Measurements from ENCODE around the gene LMAN1L. TPM values are rescaled to one million over a fixed set of nuclear protein-coding genes. Genes with fewer than 3 reads are reported as not detected.

LMAN1L gene
- polyA plus RNA-seq, 1 donor = not detected

DNA sequence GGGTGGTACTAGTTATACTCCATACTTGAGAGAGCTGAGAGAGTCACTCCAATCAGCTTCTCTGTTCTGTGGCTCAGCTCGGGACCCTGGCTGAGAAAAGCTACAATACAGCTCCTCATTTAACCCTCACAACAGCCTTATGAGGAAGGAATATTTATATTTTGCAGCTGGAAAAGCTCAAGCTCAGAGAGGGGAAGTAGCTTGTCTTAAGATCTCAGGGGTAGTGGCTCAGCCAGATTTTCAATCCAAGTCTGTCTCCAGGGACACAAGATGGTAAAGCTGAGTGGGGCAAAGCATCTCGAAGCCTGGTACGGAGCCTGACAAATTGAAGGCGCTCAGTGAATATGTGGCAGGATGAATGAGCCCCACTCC is 45.7 kb downstream of the LMAN1L start:
- Histone ChIP-seq H3K9me3 (ENCODE audit: control insufficient read depth, low read depth, low read length) (no peaks in the 10 kb centered on the region), H3K4me3 (ENCODE audit: low read length) (no peak overlapping the region), H3K27ac (ENCODE audit: low read length) (peak overlapping the region; percentile 87), H3K27me3 (ENCODE audit: control insufficient read depth, insufficient read depth, low read length) (no peaks in the 10 kb centered on the region), H3K4me1 (ENCODE audit: control insufficient read depth, insufficient read depth, low read length) (peaks cover 25% of the 10 kb centered on the region), H3K36me3 (ENCODE audit: control insufficient read depth, insufficient read depth, low read length) (peaks cover 29% of the 10 kb centered on the region)
- WGBS (ENCODE audit: insufficient coverage, low lambda C conversion rate) = no CpG with 5 or more reads among the region's 4 CpGs
- DNase-seq = no peak

DNA sequence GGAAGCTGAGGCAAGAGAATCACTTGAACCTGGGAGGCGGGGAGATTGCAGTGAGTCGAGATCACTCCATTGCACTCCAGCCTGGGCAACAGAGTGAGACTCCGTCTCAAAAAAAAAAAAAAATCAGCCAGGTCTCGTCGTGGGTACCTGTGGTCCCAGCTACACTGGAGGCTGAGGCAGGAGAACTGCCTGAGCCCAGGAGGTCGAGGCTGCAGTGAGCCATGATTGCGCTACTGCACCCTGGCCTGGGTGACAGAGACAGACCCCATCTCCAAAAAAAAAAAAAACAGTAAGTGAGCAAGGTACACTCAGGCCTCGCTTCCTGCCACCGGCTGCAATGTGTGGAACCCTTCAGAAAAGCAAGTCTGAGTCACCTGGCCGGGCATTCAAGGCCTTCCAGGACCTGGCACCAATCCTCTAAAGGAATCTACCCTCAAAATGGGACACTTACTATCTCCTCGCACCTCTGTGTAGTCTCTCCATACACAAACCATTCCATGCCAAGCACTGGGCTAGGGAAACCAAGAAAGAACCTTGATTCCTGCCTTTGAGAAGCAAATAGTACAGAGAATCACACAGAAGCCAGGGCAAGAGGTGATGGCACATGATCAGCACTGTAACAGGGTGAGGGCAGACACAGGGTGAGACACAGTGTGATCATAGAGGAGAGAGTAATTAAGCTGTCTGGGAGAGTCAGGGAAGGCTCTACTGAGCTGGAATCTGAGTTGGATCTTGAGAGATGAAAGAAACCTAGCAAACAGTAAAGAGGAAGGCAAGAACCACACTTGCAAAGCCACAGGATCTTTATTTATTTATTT is 50.8 kb downstream of the LMAN1L start:
- H3K9me3 ChIP-seq (ENCODE audit: control insufficient read depth, low read depth, low read length) = no peaks in the 10 kb centered on the region
- H3K4me3 ChIP-seq (ENCODE audit: low read length) = no peak overlapping the region
- WGBS (ENCODE audit: insufficient coverage, low lambda C conversion rate) = no CpG with 5 or more reads among the region's 11 CpGs
- H3K4me1 ChIP-seq (ENCODE audit: control insufficient read depth, insufficient read depth, low read length) = peaks cover 44% of the 10 kb centered on the region
- no peaks in the 10 kb centered on the region for H3K27me3 ChIP-seq (ENCODE audit: control insufficient read depth, insufficient read depth, low read length)
- H3K27ac ChIP-seq (ENCODE audit: low read length) = peak overlapping the region; percentile 37
- peak in 1 of 2 donors; percentile 63 for DNase-seq
- H3K36me3 ChIP-seq (ENCODE audit: control insufficient read depth, insufficient read depth, low read length) = peaks cover 8% of the 10 kb centered on the region

- Histone ChIP-seq H3K9me3 (ENCODE audit: control insufficient read depth, low read depth, low read length) (no peaks in the 10 kb centered on the region), H3K27ac (ENCODE audit: low read length) (peak overlapping the region; percentile 16), H3K4me1 (ENCODE audit: control insufficient read depth, insufficient read depth, low read length) (peaks cover 49% of the 10 kb centered on the region), H3K36me3 (ENCODE audit: control insufficient read depth, insufficient read depth, low read length) (peaks cover 4% of the 10 kb centered on the region), H3K4me3 (ENCODE audit: low read length) (no peak overlapping the region), H3K27me3 (ENCODE audit: control insufficient read depth, insufficient read depth, low read length) (no peaks in the 10 kb centered on the region)
- DNase-seq = peak in 1 of 2 donors; percentile 75
- WGBS (ENCODE audit: insufficient coverage, low lambda C conversion rate) = no CpG with 5 or more reads among the region's 6 CpGs
These were observed 51.7 kb downstream of the LMAN1L start for GRCh38 chr15:74864296-74864695.

DNA sequence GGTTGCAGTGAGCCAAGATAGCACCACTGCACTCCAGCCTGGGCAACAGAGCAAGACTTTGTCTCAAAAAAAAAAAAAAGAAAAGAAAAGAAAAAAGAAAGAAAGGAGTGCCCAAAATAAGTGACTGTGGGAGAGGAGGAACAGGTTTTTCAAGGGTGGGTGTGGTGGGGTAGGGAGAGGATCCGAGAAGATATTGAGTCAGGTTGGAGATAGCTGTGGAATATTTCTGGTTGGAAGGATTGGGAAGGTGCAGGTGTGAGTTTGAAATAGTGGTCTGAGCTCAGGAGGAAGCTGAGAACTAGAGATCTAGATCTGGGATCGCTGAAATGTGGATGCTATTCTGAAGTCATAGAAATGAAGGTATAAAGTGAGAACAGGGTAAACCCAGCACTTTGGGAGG is 52.7 kb downstream of the LMAN1L start:
- Histone ChIP-seq H3K27me3 (ENCODE audit: control insufficient read depth, insufficient read depth, low read length) (no peaks in the 10 kb centered on the region), H3K4me1 (ENCODE audit: control insufficient read depth, insufficient read depth, low read length) (peaks cover 58% of the 10 kb centered on the region), H3K27ac (ENCODE audit: low read length) (peak overlapping the region; percentile 1), H3K9me3 (ENCODE audit: control insufficient read depth, low read depth, low read length) (no peaks in the 10 kb centered on the region), H3K4me3 (ENCODE audit: low read length) (no peak overlapping the region), H3K36me3 (ENCODE audit: control insufficient read depth, insufficient read depth, low read length) (peaks cover 4% of the 10 kb centered on the region)
- DNase-seq = no peak
- 100% methylated on average over 1 of the region's 2 CpGs for WGBS (ENCODE audit: insufficient coverage, low lambda C conversion rate)

GRCh38 chr15:74866090-74866489 is 53.5 kb downstream of the LMAN1L start:
- Histone ChIP-seq H3K27me3 (ENCODE audit: control insufficient read depth, insufficient read depth, low read length) (no peaks in the 10 kb centered on the region), H3K27ac (ENCODE audit: low read length) (peak overlapping the region; percentile 51), H3K36me3 (ENCODE audit: control insufficient read depth, insufficient read depth, low read length) (peaks cover 3% of the 10 kb centered on the region), H3K9me3 (ENCODE audit: control insufficient read depth, low read depth, low read length) (no peaks in the 10 kb centered on the region), H3K4me1 (ENCODE audit: control insufficient read depth, insufficient read depth, low read length) (peaks cover 65% of the 10 kb centered on the region), H3K4me3 (ENCODE audit: low read length) (no peak overlapping the region)
- WGBS (ENCODE audit: insufficient coverage, low lambda C conversion rate) = 40% methylated on average over 1 of the region's 6 CpGs
- DNase-seq = peak in 1 of 2 donors; percentile 61

GRCh38 chr15:74867466-74868038 is 54.9 kb downstream of the LMAN1L start:
- DNase-seq = peak in 1 of 2 donors; percentile 63
- Histone ChIP-seq H3K4me3 (ENCODE audit: low read length) (no peak overlapping the region), H3K4me1 (ENCODE audit: control insufficient read depth, insufficient read depth, low read length) (peaks cover 68% of the 10 kb centered on the region), H3K27me3 (ENCODE audit: control insufficient read depth, insufficient read depth, low read length) (no peaks in the 10 kb centered on the region), H3K9me3 (ENCODE audit: control insufficient read depth, low read depth, low read length) (no peaks in the 10 kb centered on the region), H3K36me3 (ENCODE audit: control insufficient read depth, insufficient read depth, low read length) (no peaks in the 10 kb centered on the region), H3K27ac (ENCODE audit: low read length) (peak overlapping the region; percentile 72)
- WGBS (ENCODE audit: insufficient coverage, low lambda C conversion rate) = no CpG with 5 or more reads among the region's 1 CpG

- H3K27ac ChIP-seq (ENCODE audit: low read length) = peak overlapping the region; percentile 72
- H3K36me3 ChIP-seq (ENCODE audit: control insufficient read depth, insufficient read depth, low read length) = no peaks in the 10 kb centered on the region
- H3K9me3 ChIP-seq (ENCODE audit: control insufficient read depth, low read depth, low read length) = no peaks in the 10 kb centered on the region
- no CpG with 5 or more reads among the region's 6 CpGs for WGBS (ENCODE audit: insufficient coverage, low lambda C conversion rate)
- DNase-seq = peak in 1 of 2 donors; percentile 70
- H3K4me3 ChIP-seq (ENCODE audit: low read length) = no peak overlapping the region
- peaks cover 68% of the 10 kb centered on the region for H3K4me1 ChIP-seq (ENCODE audit: control insufficient read depth, insufficient read depth, low read length)
- H3K27me3 ChIP-seq (ENCODE audit: control insufficient read depth, insufficient read depth, low read length) = no peaks in the 10 kb centered on the region
These were observed 55.4 kb downstream of the LMAN1L start for GRCh38 chr15:74868059-74868458.

DNA sequence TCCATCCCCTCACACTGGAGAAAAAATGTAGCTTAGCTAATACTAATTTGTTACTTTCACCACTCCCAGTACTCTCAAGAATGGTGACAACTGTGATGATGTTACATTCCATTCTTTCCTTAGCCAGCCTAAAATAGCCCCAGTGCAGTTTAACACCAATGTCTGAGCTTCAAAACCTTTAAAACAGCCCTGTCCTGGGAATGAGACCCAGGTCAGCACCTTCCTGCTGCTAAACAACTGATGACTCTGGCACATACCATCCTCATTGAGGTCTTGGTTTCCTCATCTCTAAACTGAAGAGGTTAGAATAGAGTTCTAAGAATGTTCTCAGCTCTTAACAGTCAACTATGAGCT is 56.7 kb downstream of the LMAN1L start:
- Histone ChIP-seq H3K36me3 (ENCODE audit: control insufficient read depth, insufficient read depth, low read length) (no peaks in the 10 kb centered on the region), H3K4me3 (ENCODE audit: low read length) (no peak overlapping the region)

DNA sequence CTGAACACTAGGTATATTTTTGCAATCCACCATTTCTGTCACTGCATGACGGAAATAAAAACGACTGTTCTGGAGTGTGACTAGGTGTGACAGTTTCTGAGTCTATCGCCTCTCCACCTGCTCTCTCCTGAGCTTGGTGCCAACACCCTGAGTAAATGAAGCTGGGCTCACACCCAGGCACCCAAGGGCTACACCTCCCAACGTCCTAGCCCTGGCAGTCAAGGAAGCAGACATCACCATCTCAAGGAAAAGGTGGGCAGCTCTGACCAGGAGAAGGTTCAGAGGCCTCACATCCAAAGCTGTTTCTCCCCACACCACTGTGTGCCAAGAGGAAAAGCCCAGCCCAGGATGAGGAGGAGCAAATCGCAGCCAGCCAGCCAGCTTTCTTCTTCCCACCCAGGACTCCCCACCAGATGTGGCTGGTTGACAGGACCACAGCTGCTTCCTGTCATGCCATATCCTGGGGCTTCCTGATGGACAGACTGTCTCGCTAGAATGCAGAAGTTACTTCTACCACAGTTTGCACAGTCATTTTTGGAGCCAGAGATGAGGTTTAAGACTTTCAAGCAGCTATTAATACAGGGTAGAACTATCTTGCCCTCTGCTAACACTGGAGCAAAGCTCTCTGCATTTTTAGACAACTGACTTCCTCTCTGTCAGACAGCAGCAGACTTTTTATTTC is 57.2 kb downstream of the LMAN1L start:
- Histone ChIP-seq H3K9me3 (ENCODE audit: control insufficient read depth, low read depth, low read length) (no peaks in the 10 kb centered on the region), H3K36me3 (ENCODE audit: control insufficient read depth, insufficient read depth, low read length) (no peaks in the 10 kb centered on the region), H3K27ac (ENCODE audit: low read length) (peak overlapping the region; percentile 28), H3K27me3 (ENCODE audit: control insufficient read depth, insufficient read depth, low read length) (no peaks in the 10 kb centered on the region), H3K4me3 (ENCODE audit: low read length) (no peak overlapping the region), H3K4me1 (ENCODE audit: control insufficient read depth, insufficient read depth, low read length) (peaks cover 56% of the 10 kb centered on the region)
- WGBS (ENCODE audit: insufficient coverage, low lambda C conversion rate) = no CpG with 5 or more reads among the region's 6 CpGs
- peak in 1 of 2 donors; percentile 27 for DNase-seq

More for the DNA sequence above, 56.7 kb downstream of the LMAN1L start:
- no peaks in the 10 kb centered on the region for H3K9me3 ChIP-seq (ENCODE audit: control insufficient read depth, low read depth, low read length)
- H3K27me3 ChIP-seq (ENCODE audit: control insufficient read depth, insufficient read depth, low read length) = no peaks in the 10 kb centered on the region
- peak overlapping the region; percentile 28 for H3K27ac ChIP-seq (ENCODE audit: low read length)
- DNase-seq = no peak
- peaks cover 61% of the 10 kb centered on the region for H3K4me1 ChIP-seq (ENCODE audit: control insufficient read depth, insufficient read depth, low read length)

GRCh38 chr15:74870436-74871215 is 58.0 kb downstream of the LMAN1L start:
- H3K27me3 ChIP-seq (ENCODE audit: control insufficient read depth, insufficient read depth, low read length) = no peaks in the 10 kb centered on the region
- H3K27ac ChIP-seq (ENCODE audit: low read length) = peak overlapping the region; percentile 39
- WGBS (ENCODE audit: insufficient coverage, low lambda C conversion rate) = 13% methylated on average over 3 of the region's 6 CpGs
- H3K36me3 ChIP-seq (ENCODE audit: control insufficient read depth, insufficient read depth, low read length) = no peaks in the 10 kb centered on the region
- H3K4me3 ChIP-seq (ENCODE audit: low read length) = no peak overlapping the region
- H3K9me3 ChIP-seq (ENCODE audit: control insufficient read depth, low read depth, low read length) = no peaks in the 10 kb centered on the region
- no peak for DNase-seq
- peaks cover 52% of the 10 kb centered on the region for H3K4me1 ChIP-seq (ENCODE audit: control insufficient read depth, insufficient read depth, low read length)

All from large intestine (tissue), 3 donors.